NCI-H2107 (cell line): ENCODE data around the gene SARNP.

Experiments used
- DNase-seq: peaks from one replicate; lab custom pipeline; 2025; lab: John Stamatoyannopoulos, UW

SARNP gene

DNA sequence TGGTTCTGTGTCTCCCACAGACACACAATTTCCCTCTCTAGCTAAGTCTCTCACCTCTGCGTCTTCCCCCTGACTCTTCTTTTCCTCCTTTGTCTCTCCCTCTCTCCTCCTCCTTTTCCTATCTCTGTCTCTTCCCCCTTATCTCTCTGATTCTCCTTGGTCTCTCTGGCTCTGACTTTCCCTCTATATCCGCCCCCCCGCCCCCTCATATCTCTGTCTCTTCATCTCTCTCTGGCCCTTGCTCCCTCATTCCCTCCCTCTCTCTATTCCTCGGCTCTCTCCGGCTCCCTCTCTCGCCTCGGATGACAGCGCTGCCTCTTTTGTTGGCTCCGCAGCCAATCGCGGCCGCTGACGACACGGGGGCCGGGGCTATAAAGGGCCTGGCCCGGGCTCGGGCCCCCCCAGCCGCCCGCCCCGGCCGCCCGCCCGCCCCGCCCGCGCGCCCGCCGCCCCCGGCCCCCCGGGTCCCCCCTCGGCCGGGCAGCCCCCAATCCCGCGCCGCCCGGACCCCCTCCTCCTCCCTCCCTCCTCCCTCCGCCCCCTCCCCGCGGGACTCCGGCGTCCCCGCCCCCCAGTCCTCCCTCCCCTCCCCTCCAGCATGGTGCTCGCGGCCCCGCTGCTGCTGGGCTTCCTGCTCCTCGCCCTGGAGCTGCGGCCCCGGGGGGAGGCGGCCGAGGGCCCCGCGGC is 74.7 kb downstream of the SARNP start, which contains the start of gene GDF11:
Gene GDF11 (plus strand): TSS at position 404 of the 687 bp plus-strand sequence. CDS start 195 bp downstream, at position 599.
- DNase-seq, result peak; percentile 78

- no peak for DNase-seq
Measured at GRCh38 chr12:55741931-55742680, 75.4 kb downstream of the SARNP start.

GRCh38 chr12:55739025-55739378 is 78.5 kb downstream of the SARNP start:
- DNase-seq, result no peak

DNA sequence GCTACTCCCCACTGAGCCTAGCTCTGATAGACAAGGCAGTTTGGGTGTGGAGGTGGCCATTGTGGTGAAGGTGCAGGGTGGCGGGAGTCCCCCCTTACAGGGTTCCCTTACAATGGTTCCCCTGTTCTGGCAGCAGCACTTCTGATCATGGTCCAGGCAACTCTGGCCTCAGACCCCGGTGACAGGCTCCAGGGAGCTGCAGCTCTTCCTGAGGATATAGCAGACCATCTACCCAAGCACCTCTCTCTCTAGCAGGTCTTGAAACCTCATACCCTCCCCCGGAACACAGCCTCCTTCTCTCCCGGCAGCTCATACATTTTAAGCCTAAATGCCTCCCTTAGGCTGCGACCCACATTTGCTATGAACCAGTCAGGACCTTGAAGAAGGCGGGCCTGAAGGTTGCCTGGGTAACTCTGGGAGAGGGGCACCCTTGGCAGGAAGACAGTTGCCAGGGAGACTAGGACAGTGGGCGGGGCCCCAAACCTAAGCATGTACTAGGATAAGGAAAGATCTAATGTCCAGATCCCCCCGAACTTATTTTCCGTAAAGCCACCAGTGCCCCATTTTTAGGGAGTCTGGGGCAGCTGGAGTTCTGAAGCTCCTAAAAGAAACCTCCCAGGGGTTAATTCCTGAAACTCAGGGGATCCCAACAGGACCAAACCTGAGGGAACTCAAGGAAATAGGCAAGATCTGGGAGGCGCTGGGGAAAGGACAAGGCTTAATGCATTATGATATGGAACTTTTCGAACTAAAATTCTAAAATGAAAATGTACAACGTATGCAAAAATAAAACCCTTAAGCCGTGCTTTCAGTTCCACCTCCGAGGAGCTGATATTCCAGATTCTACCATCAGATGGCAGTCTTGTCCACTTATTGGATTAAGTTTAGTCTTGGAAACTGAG is 79.2 kb downstream of the SARNP start:
- peak; percentile 85 for DNase-seq

DNA sequence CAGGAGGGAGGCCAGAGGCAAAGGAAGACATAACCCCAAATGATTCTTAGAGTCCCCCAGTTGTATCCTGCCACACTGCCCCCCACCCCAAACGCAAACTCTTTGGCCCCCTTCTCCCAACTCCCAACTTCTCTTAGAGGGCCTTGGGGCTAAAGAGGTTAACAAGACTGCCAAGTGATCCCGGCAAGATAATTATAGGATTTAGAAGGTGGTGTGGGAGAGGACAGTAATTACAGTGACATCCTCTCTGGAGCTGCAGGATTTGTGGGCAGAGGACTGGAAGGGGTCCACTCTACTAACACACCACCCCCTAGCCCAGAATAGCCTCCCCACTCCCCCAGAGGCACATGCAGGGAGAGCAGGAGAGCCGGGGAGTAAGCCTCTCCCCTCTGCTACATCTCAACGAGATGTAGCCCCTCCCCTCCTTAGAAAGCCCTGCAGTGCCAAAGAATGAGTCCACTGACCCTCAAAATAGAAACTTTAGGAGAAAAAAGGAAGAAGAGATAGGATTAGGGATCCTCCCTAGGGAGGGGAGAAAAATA is 79.9 kb downstream of the SARNP start:
- DNase-seq, result no peak

- DNase-seq, result peak; percentile 56
Measured at GRCh38 chr12:55736780-55737580, 80.5 kb downstream of the SARNP start.

GRCh38 chr12:55736076-55736475 is 81.4 kb downstream of the SARNP start:
- DNase-seq, result no peak

DNA sequence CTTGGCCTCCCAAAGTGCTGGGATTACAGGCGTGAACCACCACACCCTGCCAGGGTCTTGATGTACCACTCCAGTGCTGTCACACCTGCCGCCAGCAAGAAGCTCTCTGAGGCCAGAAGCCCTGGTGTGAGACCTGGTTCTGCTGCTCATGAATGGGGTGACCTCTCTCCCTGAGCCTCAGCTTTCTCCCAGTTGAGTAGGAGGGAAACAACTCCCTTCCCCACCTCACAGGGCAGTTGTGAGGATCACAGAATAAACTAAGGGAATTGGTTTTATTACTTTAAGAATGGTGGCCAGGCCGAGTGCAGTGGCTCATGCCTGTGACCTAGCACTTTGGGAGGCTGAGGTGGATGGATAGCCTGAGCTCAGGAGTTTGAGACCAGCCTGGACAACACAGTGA is 82.9 kb downstream of the SARNP start:
- no peak for DNase-seq

- no peak for DNase-seq
Measured at GRCh38 chr12:55733858-55734257, 83.7 kb downstream of the SARNP start.

- DNase-seq, result no peak
Measured at GRCh38 chr12:55733021-55733555, 84.4 kb downstream of the SARNP start.

DNA sequence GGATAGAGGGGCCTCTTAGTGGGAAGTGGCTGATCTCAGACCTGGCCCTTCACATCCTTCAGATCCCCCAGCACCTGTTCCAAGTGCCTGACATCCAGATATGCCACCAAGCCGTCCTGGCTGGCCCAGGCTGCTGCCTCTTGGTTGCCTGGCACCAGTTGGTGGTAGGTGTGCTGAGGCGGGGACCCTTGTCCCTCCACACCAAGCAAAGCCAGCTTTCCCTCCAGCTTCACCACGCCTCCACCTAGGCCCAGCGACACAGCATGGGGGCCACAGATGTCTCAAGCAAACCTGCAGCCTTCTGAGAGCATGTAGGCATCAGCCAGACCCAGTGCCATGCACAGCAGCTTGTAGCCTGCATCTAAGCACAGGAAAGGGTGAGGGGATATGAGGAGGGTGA is 85.2 kb downstream of the SARNP start:
- DNase-seq, result no peak

DNA sequence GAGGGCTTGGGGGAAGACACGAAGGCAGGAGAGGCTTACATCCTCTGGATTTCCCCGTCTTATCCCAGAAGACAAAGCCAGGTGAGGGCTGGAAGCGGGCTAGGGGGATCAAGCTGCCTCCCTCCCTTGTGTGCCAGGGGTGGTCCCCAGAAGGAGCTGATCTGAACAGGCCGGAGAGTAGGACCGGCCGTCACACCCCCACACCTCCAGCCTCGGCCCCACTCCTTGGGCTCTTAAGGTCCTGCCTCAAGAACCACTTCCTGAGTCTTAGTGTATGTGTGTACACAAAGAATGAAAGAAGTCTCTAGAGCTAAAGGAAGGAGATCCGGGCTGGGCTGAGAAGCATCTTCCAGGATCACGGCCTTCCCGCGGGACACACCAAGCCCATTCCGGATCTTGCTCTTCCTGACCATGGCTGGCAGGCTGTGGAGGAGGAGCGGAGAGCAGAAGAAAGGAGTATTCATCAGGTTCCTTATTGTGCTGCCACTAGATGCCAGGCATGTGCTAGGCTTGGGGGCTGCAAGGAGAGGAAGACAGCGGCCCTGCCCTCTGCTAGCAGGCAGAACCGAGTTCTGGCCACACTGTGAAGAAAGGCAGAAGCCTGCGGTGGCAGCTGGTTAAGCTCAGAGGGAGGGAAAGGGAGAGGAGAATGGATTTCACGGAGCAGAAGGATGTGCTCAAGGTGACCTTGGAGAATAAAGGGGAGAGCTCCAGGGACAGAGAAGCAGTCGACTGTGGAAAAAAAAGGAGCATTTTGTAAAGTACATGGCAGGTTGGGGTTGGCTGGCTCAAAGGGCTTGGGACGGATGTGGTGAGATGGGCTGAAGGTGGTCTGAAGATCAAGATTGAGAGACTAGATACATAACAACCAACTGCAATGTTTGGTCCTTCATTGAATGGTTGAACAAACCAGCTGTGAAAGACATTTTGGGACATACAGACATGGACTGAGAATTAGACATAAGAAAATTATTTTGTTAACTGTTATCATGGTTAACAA is 87.4 kb downstream of the SARNP start:
- DNase-seq, result no peak

DNA sequence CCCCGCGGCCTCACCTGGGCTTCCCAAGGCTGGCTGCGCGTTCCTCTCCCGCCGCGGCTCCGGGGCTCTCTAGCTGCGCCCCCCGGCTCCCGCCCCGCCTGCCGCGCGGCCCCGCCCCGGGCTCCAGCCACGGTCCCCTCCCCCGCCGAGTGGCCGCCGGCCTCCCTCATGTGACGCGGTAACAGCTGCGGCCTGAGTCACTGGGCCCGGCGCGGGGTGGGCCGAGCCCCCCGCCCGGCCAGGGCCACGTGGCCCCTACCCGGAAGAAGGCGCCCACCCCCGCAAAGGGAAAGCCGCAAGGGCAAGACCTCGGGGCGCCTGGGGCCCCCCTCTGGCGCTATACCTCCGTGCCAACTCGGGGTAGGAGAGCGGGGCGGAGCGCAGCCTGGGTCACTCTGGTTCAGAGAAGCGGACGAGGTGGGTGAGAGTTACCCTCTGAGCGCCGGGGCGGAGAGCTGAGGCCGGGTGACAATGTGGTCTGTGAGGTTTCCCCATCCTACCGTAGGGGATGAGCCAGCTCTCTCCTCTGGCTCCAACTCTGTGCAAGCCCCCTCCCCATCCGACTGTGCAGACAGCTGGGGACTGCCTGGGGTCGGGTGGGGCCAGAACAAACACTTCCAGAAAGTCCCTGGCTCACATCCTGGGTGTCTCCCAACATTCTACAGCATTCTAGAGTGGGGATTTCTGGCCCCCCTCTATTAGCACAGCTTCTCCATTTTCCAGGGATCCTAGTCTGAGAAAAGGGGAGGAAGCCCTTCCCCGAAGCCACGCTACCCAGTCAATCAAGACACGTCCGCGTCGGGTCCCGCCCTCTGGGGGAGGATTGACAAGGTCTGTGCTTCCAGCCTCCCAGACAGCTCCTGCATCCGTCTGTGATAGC is 88.3 kb downstream of the SARNP start, which contains the start of gene CD63:
Gene CD63 (minus strand): TSS at position 71 of the 880 bp plus-strand sequence. CDS start 668 bp downstream, outside the sequence.
- peak; percentile 86 for DNase-seq

DNA sequence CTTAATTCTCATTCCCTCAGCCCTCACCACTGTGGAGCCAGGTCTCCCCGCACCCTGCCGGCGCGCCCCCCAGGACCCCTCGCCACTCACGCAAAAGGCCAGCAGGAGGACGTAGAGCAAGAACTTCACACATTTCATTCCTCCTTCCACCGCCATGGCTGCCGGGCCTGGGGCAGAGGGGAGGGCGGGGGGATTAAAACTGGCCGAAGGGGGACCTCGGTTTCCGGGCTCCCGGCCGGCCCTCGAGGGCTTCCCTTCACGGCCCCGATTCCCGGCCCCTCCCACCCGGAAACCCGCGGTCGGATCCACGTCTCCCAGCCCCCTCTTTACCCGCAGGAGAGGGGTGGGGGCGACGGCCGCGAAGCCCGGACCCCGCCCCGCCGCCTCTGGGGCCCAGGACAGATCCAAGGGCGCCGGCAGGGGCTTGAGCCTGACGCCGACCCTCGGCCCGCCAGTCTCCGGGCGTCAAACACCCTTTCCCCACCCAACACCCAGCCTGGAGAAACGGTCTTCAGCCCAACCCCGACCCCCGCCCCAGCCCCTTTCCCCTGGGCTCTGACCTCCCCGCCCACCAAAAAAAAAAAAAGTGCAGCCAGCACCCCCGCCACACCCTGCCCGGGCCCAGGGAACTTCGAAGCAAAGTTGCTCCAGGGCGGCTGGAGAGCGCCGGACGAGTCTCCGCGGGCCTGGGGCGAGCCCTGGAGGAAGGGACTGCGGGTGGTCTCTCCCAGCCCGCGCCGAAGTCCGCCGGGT is 89.2 kb downstream of the SARNP start:
- DNase-seq, result no peak

DNA sequence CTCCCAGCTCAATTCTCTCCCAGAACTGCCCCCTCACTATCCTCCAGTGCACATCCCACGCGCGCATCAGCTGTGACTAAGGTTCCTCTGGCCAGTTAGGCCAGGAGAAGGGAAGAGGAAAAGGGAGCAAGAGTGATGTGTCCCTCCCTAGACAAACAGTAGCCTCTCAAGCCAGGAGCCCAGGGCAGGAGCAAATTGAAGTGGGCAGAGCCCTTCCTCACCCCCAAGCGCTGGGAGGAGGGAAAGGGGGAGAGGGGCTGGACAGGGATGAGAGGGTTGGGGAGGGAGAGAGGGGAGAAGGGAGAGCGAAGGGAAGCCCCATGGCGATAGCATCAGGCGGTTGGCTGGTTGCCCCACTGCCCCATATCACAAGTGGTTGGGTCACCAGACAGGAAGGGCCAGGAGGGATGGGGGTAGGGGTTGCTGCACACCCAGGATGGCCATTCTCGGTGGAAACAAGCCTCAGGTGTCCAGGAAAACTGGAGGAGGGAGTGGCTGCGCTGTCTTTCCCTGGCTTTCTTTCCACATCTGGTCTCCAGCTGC is 89.8 kb downstream of the SARNP start:
- DNase-seq, result no peak

DNA sequence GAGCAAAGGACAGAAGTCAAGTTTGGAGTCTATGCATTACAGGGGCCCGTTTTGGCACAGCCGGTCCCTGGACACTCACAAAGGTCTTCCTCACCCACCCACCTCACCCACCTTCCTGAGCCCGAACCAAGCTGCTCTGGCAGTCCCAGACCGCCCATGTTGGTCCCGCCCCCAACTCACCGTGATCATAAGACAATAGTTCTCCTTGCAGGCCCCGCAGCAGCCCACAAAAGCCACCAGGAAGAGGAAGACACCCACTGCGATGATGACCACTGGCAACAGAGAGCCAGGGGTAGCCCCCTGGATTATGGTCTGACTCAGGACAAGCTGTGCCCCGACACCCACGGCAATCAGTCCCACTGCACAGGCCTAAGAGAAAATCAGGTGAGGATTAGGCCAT is 90.6 kb downstream of the SARNP start:
- no peak for DNase-seq

GRCh38 chr12:55725556-55725955 is 92.0 kb downstream of the SARNP start:
- DNase-seq, result no peak

DNA sequence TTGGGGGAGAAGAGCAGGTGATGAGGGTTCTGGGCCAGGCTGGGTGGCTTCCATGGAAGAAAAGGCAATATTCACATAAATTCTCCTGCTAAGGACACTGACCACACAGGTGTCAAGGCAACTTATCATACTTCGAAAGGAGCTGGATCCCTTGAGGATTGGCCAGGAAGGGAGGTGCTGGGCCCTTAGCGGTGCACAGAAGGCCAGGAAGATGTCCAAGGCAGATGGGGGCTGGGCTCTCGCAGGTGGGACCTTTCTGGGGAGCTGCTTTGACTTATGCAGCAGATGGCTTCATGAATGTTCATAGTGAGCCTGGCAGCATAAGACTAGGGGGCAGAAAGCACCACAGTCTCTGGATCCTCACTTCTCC is 92.6 kb downstream of the SARNP start:
- no peak for DNase-seq
